Inflammatory macrophage treated with lipopolysaccharide for 1 hour (primary cell): Measurements from ENCODE around the gene DPY19L3.
A peak's percentile ranks its signal among the peaks of the same experiment; 100 is the strongest.
"Not testable (repeated sequence)": the region's sequence is repeated elsewhere in the genome, so short reads cannot be mapped to it uniquely, and the experiment has no call there.

ENCODE experiments used
- DNase-seq, 2 donors: peaks; one replicate each; pipeline ENCODE4 v3.0.0-alpha.2; 2020 to 2022

Gene DPY19L3

GRCh38 chr19:32405431-32406160, at the start of gene DPY19L3:
Gene DPY19L3, plus strand, starts transcription at chr19:32405770. Its CDS starts 2,484 bp downstream, at chr19:32408254.
- peak; percentile 82 to 94 for DNase-seq

- DNase-seq, result peak in 1 of 2 donors; percentile 29
These were observed 47.9 kb upstream of the DPY19L3 start for GRCh38 chr19:32357720-32358119.

GRCh38 chr19:32358321-32358720, 47.2 kb upstream of the DPY19L3 start:
- no peak for DNase-seq

GRCh38 chr19:32359581-32359980, 46.0 kb upstream of the DPY19L3 start:
- DNase-seq, result no peak

GRCh38 chr19:32361574-32362317, 43.8 kb upstream of the DPY19L3 start:
- no peak for DNase-seq

GRCh38 chr19:32362318-32362691, 43.3 kb upstream of the DPY19L3 start:
- DNase-seq, result no peak

GRCh38 chr19:32363175-32363574, 42.4 kb upstream of the DPY19L3 start:
- DNase-seq, result no peak

- DNase-seq, result no peak
These were observed 41.9 kb upstream of the DPY19L3 start for GRCh38 chr19:32363632-32364031.

- no peak for DNase-seq
These were observed 41.5 kb upstream of the DPY19L3 start for GRCh38 chr19:32364040-32364439.

- no peak for DNase-seq
These were observed 38.5 kb upstream of the DPY19L3 start for GRCh38 chr19:32367063-32367462.

GRCh38 chr19:32367948-32368536, 37.5 kb upstream of the DPY19L3 start:
- DNase-seq, result no peak

- no peak for DNase-seq
These were observed 36.8 kb upstream of the DPY19L3 start for GRCh38 chr19:32368787-32369186.

GRCh38 chr19:32372726-32373517, 32.6 kb upstream of the DPY19L3 start:
- no peak for DNase-seq

GRCh38 chr19:32373585-32374295, 31.8 kb upstream of the DPY19L3 start:
- DNase-seq, result no peak

GRCh38 chr19:32374362-32374761, 31.2 kb upstream of the DPY19L3 start:
- DNase-seq, result not testable (repeated sequence)

GRCh38 chr19:32377088-32377487, 28.5 kb upstream of the DPY19L3 start:
- not testable (repeated sequence) for DNase-seq

- DNase-seq, result no peak
These were observed 25.3 kb upstream of the DPY19L3 start for GRCh38 chr19:32380269-32380668.

- no peak for DNase-seq
These were observed 17.7 kb upstream of the DPY19L3 start for GRCh38 chr19:32387701-32388392.

GRCh38 chr19:32388393-32388855, 17.1 kb upstream of the DPY19L3 start:
- DNase-seq, result no peak

GRCh38 chr19:32392901-32393300, 12.7 kb upstream of the DPY19L3 start:
- DNase-seq, result no peak

- no peak for DNase-seq
These were observed 9.4 kb upstream of the DPY19L3 start for GRCh38 chr19:32396046-32396652.
